ENCODE data around the gene CPA3.

DNA sequence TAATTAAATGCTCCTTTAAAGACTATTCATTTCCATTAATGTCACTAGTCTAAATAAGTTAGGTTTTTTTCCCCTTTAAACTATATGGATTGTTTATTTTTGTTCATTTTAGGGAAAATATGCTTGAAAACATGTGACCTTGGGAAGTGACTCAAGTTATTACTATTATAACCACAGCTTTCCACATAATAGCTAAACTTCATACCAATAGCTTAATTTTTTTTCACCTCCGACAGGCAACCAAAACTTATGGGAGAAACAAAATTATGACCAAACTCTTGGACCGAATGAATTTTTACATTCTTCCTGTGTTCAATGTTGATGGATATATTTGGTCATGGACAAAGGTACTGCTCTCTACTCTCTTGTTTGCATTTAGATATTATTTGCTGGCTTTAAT lies 16.2 kb downstream of the CPA3 start:
- TF ChIP-seq, protein P1, sequence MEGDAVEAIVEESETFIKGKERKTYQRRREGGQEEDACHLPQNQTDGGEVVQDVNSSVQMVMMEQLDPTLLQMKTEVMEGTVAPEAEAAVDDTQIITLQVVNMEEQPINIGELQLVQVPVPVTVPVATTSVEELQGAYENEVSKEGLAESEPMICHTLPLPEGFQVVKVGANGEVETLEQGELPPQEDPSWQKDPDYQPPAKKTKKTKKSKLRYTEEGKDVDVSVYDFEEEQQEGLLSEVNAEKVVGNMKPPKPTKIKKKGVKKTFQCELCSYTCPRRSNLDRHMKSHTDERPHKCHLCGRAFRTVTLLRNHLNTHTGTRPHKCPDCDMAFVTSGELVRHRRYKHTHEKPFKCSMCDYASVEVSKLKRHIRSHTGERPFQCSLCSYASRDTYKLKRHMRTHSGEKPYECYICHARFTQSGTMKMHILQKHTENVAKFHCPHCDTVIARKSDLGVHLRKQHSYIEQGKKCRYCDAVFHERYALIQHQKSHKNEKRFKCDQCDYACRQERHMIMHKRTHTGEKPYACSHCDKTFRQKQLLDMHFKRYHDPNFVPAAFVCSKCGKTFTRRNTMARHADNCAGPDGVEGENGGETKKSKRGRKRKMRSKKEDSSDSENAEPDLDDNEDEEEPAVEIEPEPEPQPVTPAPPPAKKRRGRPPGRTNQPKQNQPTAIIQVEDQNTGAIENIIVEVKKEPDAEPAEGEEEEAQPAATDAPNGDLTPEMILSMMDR (IDR thresholded peaks at IDR 0.05; ENCODE audit: insufficient read depth, low read length): no peak
- TF ChIP-seq, protein P2, sequence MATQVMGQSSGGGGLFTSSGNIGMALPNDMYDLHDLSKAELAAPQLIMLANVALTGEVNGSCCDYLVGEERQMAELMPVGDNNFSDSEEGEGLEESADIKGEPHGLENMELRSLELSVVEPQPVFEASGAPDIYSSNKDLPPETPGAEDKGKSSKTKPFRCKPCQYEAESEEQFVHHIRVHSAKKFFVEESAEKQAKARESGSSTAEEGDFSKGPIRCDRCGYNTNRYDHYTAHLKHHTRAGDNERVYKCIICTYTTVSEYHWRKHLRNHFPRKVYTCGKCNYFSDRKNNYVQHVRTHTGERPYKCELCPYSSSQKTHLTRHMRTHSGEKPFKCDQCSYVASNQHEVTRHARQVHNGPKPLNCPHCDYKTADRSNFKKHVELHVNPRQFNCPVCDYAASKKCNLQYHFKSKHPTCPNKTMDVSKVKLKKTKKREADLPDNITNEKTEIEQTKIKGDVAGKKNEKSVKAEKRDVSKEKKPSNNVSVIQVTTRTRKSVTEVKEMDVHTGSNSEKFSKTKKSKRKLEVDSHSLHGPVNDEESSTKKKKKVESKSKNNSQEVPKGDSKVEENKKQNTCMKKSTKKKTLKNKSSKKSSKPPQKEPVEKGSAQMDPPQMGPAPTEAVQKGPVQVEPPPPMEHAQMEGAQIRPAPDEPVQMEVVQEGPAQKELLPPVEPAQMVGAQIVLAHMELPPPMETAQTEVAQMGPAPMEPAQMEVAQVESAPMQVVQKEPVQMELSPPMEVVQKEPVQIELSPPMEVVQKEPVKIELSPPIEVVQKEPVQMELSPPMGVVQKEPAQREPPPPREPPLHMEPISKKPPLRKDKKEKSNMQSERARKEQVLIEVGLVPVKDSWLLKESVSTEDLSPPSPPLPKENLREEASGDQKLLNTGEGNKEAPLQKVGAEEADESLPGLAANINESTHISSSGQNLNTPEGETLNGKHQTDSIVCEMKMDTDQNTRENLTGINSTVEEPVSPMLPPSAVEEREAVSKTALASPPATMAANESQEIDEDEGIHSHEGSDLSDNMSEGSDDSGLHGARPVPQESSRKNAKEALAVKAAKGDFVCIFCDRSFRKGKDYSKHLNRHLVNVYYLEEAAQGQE (IDR thresholded peaks at IDR 0.05; ENCODE audit: insufficient replicate concordance, low read depth): no peak
- TF ChIP-seq POLR2AphosphoS5 (IDR thresholded peaks at IDR 0.05; ENCODE audit: low read depth) (no peak), SPI1 (IDR thresholded peaks at IDR 0.05; ENCODE audit: borderline replicate concordance, low read depth) (no peak)

Data from HL-60 (cell line).